Kidney tubule cell (primary cell): ENCODE measurements around the gene OR14I1.
"Not testable (repeated sequence)": the region's sequence is repeated elsewhere in the genome, so short reads cannot be mapped to it uniquely, and the experiment has no call there.

Source experiments
- DNase-seq: peaks from one replicate; pipeline ENCODE4 v3.0.0-alpha.2; 2018; ENCODE audit warnings: low spot score

The OR14I1 gene

GRCh38 chr1:248686815-248687214 is 15.8 kb downstream of the OR14I1 start:
- DNase-seq = peak; percentile 34

- no peak for DNase-seq
Observed at GRCh38 chr1:248681651-248682050, 20.9 kb downstream of the OR14I1 start.

- peak; percentile 5 for DNase-seq
Observed at GRCh38 chr1:248670003-248670402, 32.6 kb downstream of the OR14I1 start.

- not testable (repeated sequence) for DNase-seq
Observed at GRCh38 chr1:248663453-248664328, 38.9 kb downstream of the OR14I1 start.

GRCh38 chr1:248656797-248657196 is 45.8 kb downstream of the OR14I1 start:
- not testable (repeated sequence) for DNase-seq

GRCh38 chr1:248655354-248655753 is 47.2 kb downstream of the OR14I1 start, which contains the start of gene OR2T27:
TSS of gene OR2T27 (minus strand) at chr1:248655528. CDS start at chr1:248650884, 4,644 bp downstream.
- DNase-seq = not testable (repeated sequence)
